ENCODE measurements around the gene CUX1. TPM values are rescaled to one million over a fixed set of nuclear protein-coding genes. Genes with fewer than 3 reads are reported as not detected.
"Not testable (repeated sequence)": the region's sequence is repeated elsewhere in the genome, so short reads cannot be mapped to it uniquely, and the experiment has no call there.

Gene CUX1
- total and polyA plus RNA-seq, 4 donors: 40.5 to 138 (median 69.1) TPM

DNA sequence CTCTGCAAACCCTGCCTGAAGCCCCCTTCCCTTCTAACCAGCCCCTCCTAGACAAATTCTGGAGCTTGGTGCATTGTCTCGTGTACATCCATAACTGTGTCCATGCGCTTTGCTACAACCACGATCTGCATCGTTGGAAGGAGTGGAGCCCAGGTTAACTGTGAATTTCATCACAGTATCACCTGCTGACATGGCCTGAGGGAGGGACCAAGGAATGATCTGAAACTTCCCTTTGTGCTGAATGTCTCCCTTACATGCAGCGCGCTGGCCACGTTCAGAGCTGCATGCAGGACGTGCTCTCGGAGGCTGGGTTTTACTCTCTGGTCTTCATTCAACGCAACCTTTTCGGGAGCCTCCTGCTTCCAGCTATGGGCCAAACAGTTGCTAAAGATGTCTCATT lies 222.3 kb downstream of the CUX1 start:
- 97 to 98% methylated on average over 11 of the region's 11 CpGs for WGBS, 2 donors
- H3K9me3 ChIP-seq (ENCODE audit: control insufficient read depth in 4 of 4, insufficient read depth in 3 of 4, low read length in 3 of 4): no peaks in the 10 kb centered on the region

DNA sequence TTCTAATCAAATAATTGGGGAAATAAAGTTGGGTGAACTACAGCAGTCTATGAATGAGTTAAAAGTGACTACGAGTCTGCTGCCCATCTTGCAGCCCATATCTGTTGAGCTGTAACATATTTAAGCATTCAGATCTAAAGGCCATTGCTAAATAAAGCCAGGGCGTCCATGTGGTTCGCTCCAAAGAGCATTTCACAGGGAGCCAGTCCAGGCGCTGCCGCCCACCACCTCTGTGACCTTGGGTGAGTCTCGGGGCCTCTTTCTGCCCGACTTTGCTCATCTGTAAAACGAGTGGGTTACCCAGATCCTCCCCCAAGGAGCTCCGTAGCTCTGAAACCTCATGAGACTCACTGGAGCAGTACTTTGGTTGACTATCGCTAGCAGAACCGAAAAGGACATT lies 223.1 kb downstream of the CUX1 start:
- H3K36me3 ChIP-seq (ENCODE audit: control insufficient read depth in 4 of 4, insufficient read depth in 4 of 4, low read length in 4 of 4): peaks cover 0 to 3% (median 0%) of the 10 kb centered on the region in 4 donors
- H3K4me1 ChIP-seq (ENCODE audit: control insufficient read depth in 5 of 5, insufficient read depth in 5 of 5, low read length in 5 of 5): peaks cover 5 to 13% (median 8%) of the 10 kb centered on the region in 5 donors
- H3K4me3 ChIP-seq: no peak overlapping the region
- WGBS, 2 donors: 94% methylated on average over 11 of the region's 11 CpGs
- TF ChIP-seq, protein P1, sequence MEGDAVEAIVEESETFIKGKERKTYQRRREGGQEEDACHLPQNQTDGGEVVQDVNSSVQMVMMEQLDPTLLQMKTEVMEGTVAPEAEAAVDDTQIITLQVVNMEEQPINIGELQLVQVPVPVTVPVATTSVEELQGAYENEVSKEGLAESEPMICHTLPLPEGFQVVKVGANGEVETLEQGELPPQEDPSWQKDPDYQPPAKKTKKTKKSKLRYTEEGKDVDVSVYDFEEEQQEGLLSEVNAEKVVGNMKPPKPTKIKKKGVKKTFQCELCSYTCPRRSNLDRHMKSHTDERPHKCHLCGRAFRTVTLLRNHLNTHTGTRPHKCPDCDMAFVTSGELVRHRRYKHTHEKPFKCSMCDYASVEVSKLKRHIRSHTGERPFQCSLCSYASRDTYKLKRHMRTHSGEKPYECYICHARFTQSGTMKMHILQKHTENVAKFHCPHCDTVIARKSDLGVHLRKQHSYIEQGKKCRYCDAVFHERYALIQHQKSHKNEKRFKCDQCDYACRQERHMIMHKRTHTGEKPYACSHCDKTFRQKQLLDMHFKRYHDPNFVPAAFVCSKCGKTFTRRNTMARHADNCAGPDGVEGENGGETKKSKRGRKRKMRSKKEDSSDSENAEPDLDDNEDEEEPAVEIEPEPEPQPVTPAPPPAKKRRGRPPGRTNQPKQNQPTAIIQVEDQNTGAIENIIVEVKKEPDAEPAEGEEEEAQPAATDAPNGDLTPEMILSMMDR (IDR thresholded peaks at IDR 0.05; ENCODE audit: control extremely low read depth, extremely low read depth): no peak
- no peak overlapping the region for H3K9ac ChIP-seq (ENCODE audit: insufficient read depth in 1 of 2, low read length in 2 of 2)
- no peak for ATAC-seq (ENCODE audit: insufficient read depth, low FRiP score)
- no peaks in the 10 kb centered on the region for H3K9me3 ChIP-seq (ENCODE audit: control insufficient read depth in 4 of 4, insufficient read depth in 3 of 4, low read length in 3 of 4)
- H3K27ac ChIP-seq (ENCODE audit: low read depth in 1 of 2, low read length in 1 of 2): peak overlapping the region in 1 of 2 donors; percentile 73
- no peak for DNase-seq
- H3K27me3 ChIP-seq (ENCODE audit: control insufficient read depth in 3 of 3, insufficient read depth in 3 of 3, low read length in 2 of 3): no peaks in the 10 kb centered on the region

More for the DNA sequence above, 222.3 kb downstream of the CUX1 start:
- peaks cover 0 to 3% (median 0%) of the 10 kb centered on the region in 4 donors for H3K36me3 ChIP-seq (ENCODE audit: control insufficient read depth in 4 of 4, insufficient read depth in 4 of 4, low read length in 4 of 4)
- H3K27ac ChIP-seq (ENCODE audit: low read depth in 1 of 2, low read length in 1 of 2): peak overlapping the region in 1 of 2 donors; percentile 73
- TF ChIP-seq, protein P1 (IDR thresholded peaks at IDR 0.05; ENCODE audit: control extremely low read depth, extremely low read depth): no peak
- DNase-seq (no peak), ATAC-seq (ENCODE audit: insufficient read depth, low FRiP score) (no peak)
- no peak overlapping the region for H3K4me3 ChIP-seq
- H3K9ac ChIP-seq (ENCODE audit: insufficient read depth in 1 of 2, low read length in 2 of 2): no peak overlapping the region
- H3K4me1 ChIP-seq (ENCODE audit: control insufficient read depth in 5 of 5, insufficient read depth in 5 of 5, low read length in 5 of 5): peaks cover 0 to 7% (median 3%) of the 10 kb centered on the region in 5 donors
- no peaks in the 10 kb centered on the region for H3K27me3 ChIP-seq (ENCODE audit: control insufficient read depth in 3 of 3, insufficient read depth in 3 of 3, low read length in 2 of 3)

DNA sequence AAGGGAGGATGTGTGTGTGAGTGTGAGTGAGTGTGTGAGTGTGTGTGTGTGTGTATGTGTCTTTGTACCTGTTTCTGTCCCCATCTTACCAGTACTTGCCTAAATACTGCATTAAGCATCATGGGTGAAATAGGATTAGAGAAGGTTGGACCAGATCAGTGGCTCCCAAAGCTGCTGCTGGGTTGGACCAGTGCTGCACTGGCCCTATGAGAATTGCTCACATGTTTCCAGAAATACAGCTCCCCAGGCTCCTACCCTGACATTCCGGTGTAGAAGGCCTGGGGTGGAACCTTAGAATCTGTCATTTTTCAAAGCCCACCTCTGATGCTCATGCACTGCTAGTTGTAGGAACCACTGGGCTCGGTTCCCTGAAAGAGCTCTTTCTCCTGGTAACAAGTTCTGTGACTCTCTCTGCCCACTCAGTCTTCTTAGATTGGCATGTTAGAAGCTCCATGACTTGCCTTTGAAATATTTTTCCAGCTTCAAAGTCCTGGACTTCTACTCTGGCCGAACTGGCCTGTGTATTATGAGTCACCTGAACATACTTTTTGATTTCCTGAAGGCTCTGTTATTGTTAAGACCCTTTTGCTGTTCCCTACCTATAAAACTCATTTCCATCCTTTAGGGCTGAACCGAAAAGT lies 224.7 kb downstream of the CUX1 start:
- Histone ChIP-seq H3K36me3 (ENCODE audit: control insufficient read depth in 4 of 4, insufficient read depth in 4 of 4, low read length in 4 of 4) (peaks cover 0 to 3% (median 0%) of the 10 kb centered on the region in 4 donors), H3K27ac (ENCODE audit: low read depth in 1 of 2, low read length in 1 of 2) (peak overlapping the region in 1 of 2 donors; percentile 53), H3K27me3 (ENCODE audit: control insufficient read depth in 3 of 3, insufficient read depth in 3 of 3, low read length in 2 of 3) (no peaks in the 10 kb centered on the region), H3K4me1 (ENCODE audit: control insufficient read depth in 5 of 5, insufficient read depth in 5 of 5, low read length in 5 of 5) (peaks cover 7 to 26% (median 13%) of the 10 kb centered on the region in 5 donors), H3K4me3 (no peak overlapping the region), H3K9ac (ENCODE audit: insufficient read depth in 1 of 2, low read length in 2 of 2) (no peak overlapping the region), H3K9me3 (ENCODE audit: control insufficient read depth in 4 of 4, insufficient read depth in 3 of 4, low read length in 3 of 4) (no peaks in the 10 kb centered on the region)
- TF ChIP-seq, protein P1 (IDR thresholded peaks at IDR 0.05; ENCODE audit: control extremely low read depth, extremely low read depth): no peak
- DNase-seq (no peak), ATAC-seq (ENCODE audit: insufficient read depth, low FRiP score) (no peak)
- WGBS, 2 donors: 88 to 93% methylated on average over 4 of the region's 4 CpGs

DNA sequence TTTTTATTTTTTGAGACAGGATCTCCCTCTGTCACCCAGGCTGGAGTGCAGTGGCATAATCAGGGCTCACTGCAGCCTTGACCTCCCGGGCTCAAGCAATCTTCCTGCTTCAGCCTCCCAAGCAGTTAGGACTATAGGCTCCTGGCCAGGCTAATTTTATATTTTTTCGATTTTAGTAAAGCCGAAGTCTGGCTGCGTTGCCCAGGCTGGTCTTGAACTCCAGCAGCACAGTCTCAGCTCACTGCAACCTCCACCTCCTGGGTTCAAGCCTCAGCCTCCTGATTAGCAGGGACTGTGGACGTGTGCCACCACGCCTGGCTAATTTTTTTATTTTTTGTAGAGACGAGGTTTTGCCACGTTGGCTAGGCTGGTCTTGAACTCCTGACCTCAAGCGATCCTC lies 225.4 kb downstream of the CUX1 start:
- not testable (repeated sequence) for H3K9ac ChIP-seq (ENCODE audit: insufficient read depth in 1 of 2, low read length in 2 of 2); H3K36me3 ChIP-seq (ENCODE audit: control insufficient read depth in 4 of 4, insufficient read depth in 4 of 4, low read length in 4 of 4); H3K4me3 ChIP-seq; H3K27me3 ChIP-seq (ENCODE audit: control insufficient read depth in 3 of 3, insufficient read depth in 3 of 3, low read length in 2 of 3); H3K9me3 ChIP-seq (ENCODE audit: control insufficient read depth in 4 of 4, insufficient read depth in 3 of 4, low read length in 3 of 4); DNase-seq; ATAC-seq (ENCODE audit: insufficient read depth, low FRiP score)
- H3K27ac ChIP-seq (ENCODE audit: low read depth in 1 of 2, low read length in 1 of 2): peak overlapping the region in 1 of 2 donors; percentile 57
- peaks cover 7 to 26% (median 13%) of the 10 kb centered on the region in 5 donors for H3K4me1 ChIP-seq (ENCODE audit: control insufficient read depth in 5 of 5, insufficient read depth in 5 of 5, low read length in 5 of 5)
- WGBS, 2 donors: 86 to 90% methylated on average over 9 of the region's 9 CpGs
